DOHH2 (cell line): Measurements from ENCODE around the gene RBM20.

ENCODE experiments used
- EZH2phosphoT487 ChIP-seq: fragments of 200-600 bp; sonication (generic); IDR thresholded peaks from 2 replicates; pipeline ENCODE4 v1.6.1; 2017; ENCODE audit warnings: borderline replicate concordance, mild to moderate bottlenecking, antibody characterized with exemption, low read length, moderate library complexity, mixed read lengths
- TF ChIP-seq, protein P1 (sequence below): fragments of 200-600 bp; sonication (generic); IDR thresholded peaks from one replicate; pipeline ENCODE4 v1.5.1; 2014; ENCODE audit warnings: antibody characterized with exemption, mild to moderate bottlenecking, low read depth, low read length; ENCODE audit not compliant: poor library complexity, severe bottlenecking

DNA sequence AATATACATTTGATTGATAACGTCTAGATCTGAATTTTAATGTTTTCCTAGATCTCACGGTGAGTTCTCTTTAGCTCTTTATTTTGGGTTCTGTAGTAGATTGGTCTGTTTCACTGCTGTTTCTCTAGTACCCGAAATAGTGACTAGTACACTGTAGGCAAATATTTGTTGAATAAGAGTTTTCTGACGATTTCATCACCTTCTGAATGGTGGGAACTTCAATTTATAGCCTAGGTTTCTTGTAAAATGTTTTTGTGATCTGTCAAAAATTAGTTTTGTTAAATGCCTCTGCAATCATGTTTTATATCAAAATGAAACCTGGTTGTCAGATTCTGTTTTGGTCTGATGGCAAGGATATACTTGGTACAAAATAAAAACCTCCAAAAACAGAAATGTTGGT is 237.8 kb downstream of the RBM20 start:
- TF ChIP-seq EZH2phosphoT487, result no peak
- TF ChIP-seq, protein P1, sequence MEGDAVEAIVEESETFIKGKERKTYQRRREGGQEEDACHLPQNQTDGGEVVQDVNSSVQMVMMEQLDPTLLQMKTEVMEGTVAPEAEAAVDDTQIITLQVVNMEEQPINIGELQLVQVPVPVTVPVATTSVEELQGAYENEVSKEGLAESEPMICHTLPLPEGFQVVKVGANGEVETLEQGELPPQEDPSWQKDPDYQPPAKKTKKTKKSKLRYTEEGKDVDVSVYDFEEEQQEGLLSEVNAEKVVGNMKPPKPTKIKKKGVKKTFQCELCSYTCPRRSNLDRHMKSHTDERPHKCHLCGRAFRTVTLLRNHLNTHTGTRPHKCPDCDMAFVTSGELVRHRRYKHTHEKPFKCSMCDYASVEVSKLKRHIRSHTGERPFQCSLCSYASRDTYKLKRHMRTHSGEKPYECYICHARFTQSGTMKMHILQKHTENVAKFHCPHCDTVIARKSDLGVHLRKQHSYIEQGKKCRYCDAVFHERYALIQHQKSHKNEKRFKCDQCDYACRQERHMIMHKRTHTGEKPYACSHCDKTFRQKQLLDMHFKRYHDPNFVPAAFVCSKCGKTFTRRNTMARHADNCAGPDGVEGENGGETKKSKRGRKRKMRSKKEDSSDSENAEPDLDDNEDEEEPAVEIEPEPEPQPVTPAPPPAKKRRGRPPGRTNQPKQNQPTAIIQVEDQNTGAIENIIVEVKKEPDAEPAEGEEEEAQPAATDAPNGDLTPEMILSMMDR, result no peak
